Subcutaneous abdominal adipose tissue (tissue), 5 donors: ENCODE measurements around the gene PHLDB3.

Source experiments
- H3K27ac ChIP-seq: one replicate; pipeline ENCODE4 v1.7.0; 2013; ENCODE audit warnings: low read depth, mild to moderate bottlenecking, inconsistent platforms, low read length, moderate library complexity
- H3K27me3 ChIP-seq, 5 donors: one replicate each; pipeline ENCODE4 v1.7.0; 2013; ENCODE audit warnings: low read length in 5 of 5, inconsistent platforms in 1 of 5; ENCODE audit not compliant: control insufficient read depth in 5 of 5, insufficient read depth in 4 of 5
- H3K36me3 ChIP-seq, 5 donors: one replicate each; pipeline ENCODE4 v1.7.0; 2013; ENCODE audit warnings: low read length in 5 of 5; ENCODE audit not compliant: control insufficient read depth in 5 of 5, insufficient read depth in 5 of 5
- H3K4me1 ChIP-seq, 5 donors: one replicate each; pipeline ENCODE4 v1.7.0; 2013; ENCODE audit warnings: low read length in 5 of 5, mild to moderate bottlenecking in 3 of 5, moderate library complexity in 1 of 5; ENCODE audit not compliant: control insufficient read depth in 5 of 5, insufficient read depth in 5 of 5
- H3K4me3 ChIP-seq, 5 donors: one replicate each; pipeline ENCODE4 v1.7.0; 2013; ENCODE audit warnings: low read length in 5 of 5, low read depth in 1 of 5
- H3K9ac ChIP-seq, 5 donors: one replicate each; pipeline ENCODE4 v1.7.0; 2013; ENCODE audit warnings: low read length in 5 of 5, mild to moderate bottlenecking in 4 of 5, moderate library complexity in 3 of 5
- H3K9me3 ChIP-seq, 5 donors: one replicate each; pipeline ENCODE4 v1.7.0; 2013; ENCODE audit warnings: low read length in 5 of 5; ENCODE audit not compliant: control insufficient read depth in 5 of 5
- donor health status: healthy.
- donor health status: healthy.
- donor health status: healthy.
- donor health status: healthy.
- donor health status: healthy.

Gene PHLDB3

GRCh38 chr19:43501661-43502418, 2.7 kb downstream of the PHLDB3 start:
- H3K4me3 ChIP-seq, result no peak overlapping the region
- H3K9ac ChIP-seq, result no peak overlapping the region
- H3K27ac ChIP-seq, result no peak overlapping the region
- no peaks in the 10 kb centered on the region for H3K9me3 ChIP-seq
- peaks cover 3 to 25% (median 22%) of the 10 kb centered on the region in 5 donors for H3K4me1 ChIP-seq
- H3K27me3 ChIP-seq, result peaks cover 0 to 9% (median 0%) of the 10 kb centered on the region in 5 donors
- H3K36me3 ChIP-seq, result peaks cover 0 to 9% (median 7%) of the 10 kb centered on the region in 5 donors

GRCh38 chr19:43499042-43499441, 5.5 kb downstream of the PHLDB3 start:
- H3K36me3 ChIP-seq, result peaks cover 0 to 15% (median 12%) of the 10 kb centered on the region in 5 donors
- no peak overlapping the region for H3K27ac ChIP-seq
- H3K9ac ChIP-seq, result no peak overlapping the region
- peaks cover 0 to 9% (median 0%) of the 10 kb centered on the region in 5 donors for H3K27me3 ChIP-seq
- H3K4me3 ChIP-seq, result no peak overlapping the region
- H3K4me1 ChIP-seq, result peaks cover 3 to 14% (median 10%) of the 10 kb centered on the region in 5 donors
- H3K9me3 ChIP-seq, result no peaks in the 10 kb centered on the region

GRCh38 chr19:43498233-43498842, 6.2 kb downstream of the PHLDB3 start:
- H3K4me1 ChIP-seq, result peaks cover under 1 to 10% (median 5%) of the 10 kb centered on the region in 5 donors
- H3K9ac ChIP-seq, result no peak overlapping the region
- peaks cover 0 to 15% (median 12%) of the 10 kb centered on the region in 5 donors for H3K36me3 ChIP-seq

DNA sequence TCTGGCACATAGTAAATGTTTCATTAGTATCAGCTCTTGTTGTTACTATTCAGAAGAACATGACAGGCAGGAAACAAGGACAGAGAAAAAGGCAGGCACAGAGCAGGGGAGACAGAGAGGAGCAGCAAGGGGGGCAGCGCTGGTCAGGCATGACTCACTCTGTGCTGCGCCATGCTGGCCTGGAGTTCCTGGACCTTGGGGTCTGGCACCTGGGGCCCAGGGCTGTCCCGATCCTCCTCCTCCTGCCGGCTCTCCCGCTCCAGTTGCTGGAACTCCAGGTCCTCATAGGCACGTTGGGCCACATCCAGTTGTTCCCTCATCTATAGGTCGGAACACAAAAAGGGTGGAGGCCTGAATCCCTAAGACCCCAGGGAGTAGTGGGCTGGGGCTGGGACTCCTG, 7.6 kb downstream of the PHLDB3 start:
- H3K27ac ChIP-seq, result no peak overlapping the region
- peaks cover 0 to 4% (median 0%) of the 10 kb centered on the region in 5 donors for H3K4me1 ChIP-seq
- peaks cover 0 to 6% (median 0%) of the 10 kb centered on the region in 5 donors for H3K27me3 ChIP-seq
- H3K36me3 ChIP-seq, result peaks cover 0 to 15% (median 12%) of the 10 kb centered on the region in 5 donors
- H3K4me3 ChIP-seq, result no peak overlapping the region
- H3K9me3 ChIP-seq, result no peaks in the 10 kb centered on the region
- no peak overlapping the region for H3K9ac ChIP-seq

More at GRCh38 chr19:43498233-43498842, 6.2 kb downstream of the PHLDB3 start:
- Histone ChIP-seq H3K27me3 (peaks cover 0 to 9% (median 0%) of the 10 kb centered on the region in 5 donors), H3K27ac (no peak overlapping the region), H3K4me3 (no peak overlapping the region), H3K9me3 (no peaks in the 10 kb centered on the region)

GRCh38 chr19:43495082-43495481, 9.5 kb downstream of the PHLDB3 start:
- peaks cover 0 to 15% (median 12%) of the 10 kb centered on the region in 5 donors for H3K36me3 ChIP-seq
- H3K9ac ChIP-seq, result no peak overlapping the region
- H3K4me1 ChIP-seq, result peaks cover 0 to 4% (median 0%) of the 10 kb centered on the region in 5 donors
- H3K27me3 ChIP-seq, result no peaks in the 10 kb centered on the region
- H3K9me3 ChIP-seq, result no peaks in the 10 kb centered on the region
- H3K27ac ChIP-seq, result no peak overlapping the region
- no peak overlapping the region for H3K4me3 ChIP-seq

- Histone ChIP-seq H3K4me3 (no peak overlapping the region), H3K27ac (no peak overlapping the region), H3K36me3 (peaks cover 0 to 9% (median 3%) of the 10 kb centered on the region in 5 donors), H3K27me3 (no peaks in the 10 kb centered on the region), H3K9me3 (no peaks in the 10 kb centered on the region), H3K4me1 (peaks cover 0 to 4% (median 0%) of the 10 kb centered on the region in 5 donors), H3K9ac (no peak overlapping the region)
Measured at GRCh38 chr19:43490759-43491158, 13.8 kb downstream of the PHLDB3 start.

DNA sequence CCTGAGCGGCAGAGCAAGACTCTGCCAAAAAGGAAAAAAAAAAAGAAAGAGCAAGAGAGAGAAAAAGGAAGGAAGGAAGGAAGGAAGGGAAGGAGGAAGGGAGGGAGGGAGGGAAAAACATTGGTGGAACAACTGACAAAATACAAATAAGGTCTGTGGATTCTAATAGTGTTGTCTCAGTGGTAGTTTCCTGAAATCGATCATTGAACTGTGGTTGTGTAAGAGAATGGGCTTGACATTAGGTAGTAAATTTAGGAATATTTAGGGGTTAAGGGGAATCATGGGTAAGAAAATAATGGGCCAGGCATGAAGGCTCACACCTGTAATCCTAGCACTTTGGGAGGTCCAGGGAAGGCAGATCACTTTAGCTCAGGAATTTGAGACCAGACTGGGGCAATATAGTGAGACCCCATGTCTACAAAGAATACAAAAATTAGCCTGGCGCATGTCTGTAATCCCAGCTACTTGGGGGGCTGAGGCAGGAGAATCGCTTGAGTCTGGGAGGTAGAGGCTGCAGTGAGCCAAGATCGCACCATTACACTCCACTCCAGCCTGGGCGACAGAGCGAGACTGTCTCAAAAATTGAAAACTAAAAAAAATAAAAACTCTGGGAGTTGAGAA, 14.5 kb downstream of the PHLDB3 start:
- Histone ChIP-seq H3K4me3 (no peak overlapping the region), H3K27ac (no peak overlapping the region), H3K36me3 (peaks cover 0 to 3% (median 0%) of the 10 kb centered on the region in 5 donors), H3K27me3 (no peaks in the 10 kb centered on the region), H3K4me1 (peaks cover 0 to 5% (median 0%) of the 10 kb centered on the region in 5 donors), H3K9me3 (no peaks in the 10 kb centered on the region), H3K9ac (no peak overlapping the region)

- H3K27ac ChIP-seq, result no peak overlapping the region
- H3K9ac ChIP-seq, result no peak overlapping the region
- H3K36me3 ChIP-seq, result no peaks in the 10 kb centered on the region
- peaks cover 0 to 5% (median 0%) of the 10 kb centered on the region in 5 donors for H3K4me1 ChIP-seq
- no peaks in the 10 kb centered on the region for H3K9me3 ChIP-seq
- H3K27me3 ChIP-seq, result no peaks in the 10 kb centered on the region
- H3K4me3 ChIP-seq, result no peak overlapping the region
Measured at GRCh38 chr19:43489310-43489709, 15.2 kb downstream of the PHLDB3 start.

DNA sequence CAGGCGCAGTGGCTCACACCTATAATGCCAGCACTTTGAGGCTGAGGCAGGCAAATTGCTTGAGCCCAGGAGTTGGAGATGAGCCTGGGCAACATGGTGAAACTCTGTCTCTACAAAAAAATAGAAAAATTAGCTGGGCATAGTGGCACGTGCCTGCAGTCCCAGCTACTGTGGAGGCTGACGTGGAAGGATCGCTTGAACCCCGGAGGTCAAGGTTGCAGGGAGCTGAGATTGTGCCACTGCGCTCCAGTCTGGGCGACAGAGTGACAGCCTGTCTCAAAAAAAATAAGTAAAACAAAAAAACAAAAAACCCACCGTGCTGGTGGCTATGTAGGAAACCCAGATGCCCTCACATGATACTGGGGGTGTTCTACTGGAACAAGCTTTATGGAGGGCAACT, 16.4 kb downstream of the PHLDB3 start:
- Histone ChIP-seq H3K4me3 (no peak overlapping the region), H3K27ac (no peak overlapping the region), H3K36me3 (no peaks in the 10 kb centered on the region), H3K9ac (no peak overlapping the region), H3K9me3 (no peaks in the 10 kb centered on the region), H3K4me1 (peaks cover 0 to 5% (median 0%) of the 10 kb centered on the region in 5 donors), H3K27me3 (no peaks in the 10 kb centered on the region)

DNA sequence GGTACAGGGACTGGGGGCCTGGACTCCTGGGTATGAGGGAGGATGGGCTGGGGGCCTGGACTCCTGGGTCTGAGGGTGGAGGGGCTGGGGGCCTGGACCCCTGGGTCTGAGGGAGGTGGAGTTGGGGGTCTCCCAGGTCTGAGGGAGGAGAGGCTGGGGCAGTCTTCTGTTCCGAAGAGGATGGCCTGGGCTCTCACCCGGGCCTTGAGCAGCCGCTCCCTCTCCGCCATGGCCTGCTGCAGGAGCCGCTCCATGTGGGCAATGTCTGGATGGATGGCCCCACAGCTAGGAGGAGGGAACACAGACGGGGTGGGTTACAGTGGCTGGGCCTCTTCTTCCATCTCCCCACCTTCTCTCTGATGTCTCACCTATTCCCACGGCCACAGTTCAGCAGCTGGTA, 18.1 kb downstream of the PHLDB3 start:
- Histone ChIP-seq H3K9ac (no peak overlapping the region), H3K36me3 (no peaks in the 10 kb centered on the region), H3K27ac (no peak overlapping the region), H3K27me3 (no peaks in the 10 kb centered on the region), H3K4me3 (no peak overlapping the region), H3K9me3 (no peaks in the 10 kb centered on the region), H3K4me1 (peaks cover 0 to 5% (median 0%) of the 10 kb centered on the region in 5 donors)
